Pancreas (tissue), 10 donors: ENCODE measurements around the gene CDH13. TPM values are rescaled to one million over a fixed set of nuclear protein-coding genes. Genes with fewer than 3 reads are reported as not detected.

ENCODE experiments used
- ATAC-seq, 4 donors: fragments of 200-7000 bp; cut with Tn5 transposase; one replicate each; pipeline versions ENCODE4 v1.8.0 to v1.9.1; 2020; ENCODE audit warnings: mild to moderate bottlenecking in 4 of 4, moderate library complexity in 4 of 4
- DNase-seq, 6 donors: peaks; one replicate each; pipeline ENCODE4 v3.0.0-alpha.2; 2020
- FAIRE-seq: peaks from 2 replicates; lab custom pipeline; 2012; peaks lifted over from hg19 to GRCh38; lab: Jason Lieb, UNC
- H3K27ac ChIP-seq, 4 donors: fragments of 200-600 bp; sonication (generic); 1 replicate in 3 of 4; 2 replicates in 1 of 4; pipeline versions ENCODE4 v1.5.0 to v1.8.0; 2020
- H3K27me3 ChIP-seq, 4 donors: fragments of 200-600 bp; one replicate each; pipeline ENCODE4 v1.8.0; 2021
- H3K36me3 ChIP-seq, 3 donors: fragments of 200-600 bp; sonication (generic) in 1 of 3; one replicate each; pipeline versions ENCODE4 v1.5.0 to v1.8.0; 2020 to 2021
- H3K4me1 ChIP-seq, 3 donors: fragments of 200-600 bp; one replicate each; pipeline ENCODE4 v1.8.0; 2021
- H3K4me3 ChIP-seq, 4 donors: fragments of 200-600 bp; sonication (generic) in 2 of 4; one replicate each; pipeline versions ENCODE4 v1.5.0 to v1.8.0; 2020 to 2021
- H3K9me3 ChIP-seq, 4 donors: fragments of 200-600 bp; one replicate each; pipeline ENCODE4 v1.8.0; 2021
- WGBS, 2 donors: extraction: QIAGEN DNeasy Blood & Tissue Kit; methylation state at CpG; one replicate each; pipeline ENCODE4 v1.1.7; 2013; 5-methylcytosine and 5-hydroxymethylcytosine counted together
- intact Hi-C, 3 donors: fragments of 100-400 bp; cut with DNase I; formaldehyde crosslinking; loops; one replicate each; pipeline versions ENCODE4 v1.11.1 to v1.14.2; 2022
- polyA plus RNA-seq, 2 donors: library from polyadenylated mRNA; stranded (reverse); fragments of 200-250 nt; gene quantifications; one replicate each; pipeline ENCODE4 v1.2.3, GENCODE V29; 2013
- total RNA-seq, 6 donors: library from RNA; stranded (reverse); fragmentation: NEBNext Ultra II Directional in 4 of 6; extraction: Animal tissue kit (Norgen Biotek cat#: 25700) in 4 of 6; gene quantifications; one replicate each; pipeline versions ENCODE4 v1.2.1 to v1.2.4, GENCODE V29; 2021 to 2023
- TF ChIP-seq, protein P1 (sequence below), 4 donors: fragments of 200-600 bp; sonication (generic) in 3 of 4; IDR thresholded peaks; one replicate each; pipeline versions ENCODE4 v1.5.0 to v1.8.0; 2021; ENCODE audit warnings: antibody characterized with exemption in 4 of 4
- donor health status: healthy with polysubstance abuse.
- donor health status: DM: no; HTN: no; CAD: no; lungs with moderate emphysema.
- donor health status: DM: no; HTN: no; CAD: no.
- donor health status: control.
- donor health status: control.
- donor health status: Bipolar disorder and iron deficiency.
- donor health status: DM: yes; HTN: yes; CAD: no.
- donor health status: DM: no; HTN: no; CAD: no.
- donor health status: DM: no; HTN: no; CAD: no.
- donor health status: DM: yes; HTN: yes; CAD: no.

Gene CDH13
- total and polyA plus RNA-seq, 8 donors: 0.12 to 1.0 (median 0.37) TPM

DNA sequence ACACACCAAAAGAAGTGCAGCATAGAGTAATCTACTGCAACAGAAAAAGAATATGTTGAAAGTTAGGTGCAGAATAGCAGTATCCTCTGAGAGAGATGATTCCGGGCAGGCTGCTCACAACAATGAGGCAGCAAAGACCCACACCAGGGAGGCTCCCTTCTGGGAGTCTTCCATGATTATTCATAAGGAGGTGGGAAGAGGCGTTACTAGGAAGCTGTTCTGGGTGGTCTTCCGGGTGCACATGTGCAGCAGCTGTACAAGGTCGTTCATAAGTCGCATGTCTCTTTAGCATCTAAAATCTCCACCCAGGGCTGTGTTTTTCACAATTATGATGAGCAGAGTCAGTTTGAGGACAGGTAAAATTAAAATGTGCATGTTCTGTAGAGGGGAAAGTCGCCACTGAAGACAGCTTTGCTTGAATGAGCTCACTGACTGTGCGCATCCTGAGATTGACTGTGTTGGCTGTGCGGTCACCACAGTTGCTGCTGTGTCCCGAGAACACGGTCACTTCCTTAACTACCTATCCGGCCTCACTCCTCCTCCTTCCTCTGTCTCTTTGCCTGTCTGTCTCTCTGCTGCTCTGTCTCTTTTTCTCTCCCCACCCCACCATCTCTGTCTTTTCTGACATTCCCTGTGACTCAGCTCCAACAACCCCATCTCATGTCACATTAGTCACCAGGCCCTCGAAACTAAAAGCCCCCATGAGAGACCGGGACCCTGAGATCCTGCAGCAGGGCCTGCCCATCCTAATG is 1055.5 kb downstream of the CDH13 start:
- FAIRE-seq (no peak), ATAC-seq (no peak), DNase-seq (no peak)
- Histone ChIP-seq H3K9me3 (no peaks in the 10 kb centered on the region), H3K27me3 (peaks cover 0 to 3% (median 0%) of the 10 kb centered on the region in 4 donors), H3K4me1 (no peaks in the 10 kb centered on the region), H3K27ac (no peak overlapping the region), H3K4me3 (no peak overlapping the region), H3K36me3 (no peaks in the 10 kb centered on the region)
- WGBS, 2 donors: 46 to 50% methylated on average over 13 of the region's 13 CpGs
- TF ChIP-seq, protein P1, sequence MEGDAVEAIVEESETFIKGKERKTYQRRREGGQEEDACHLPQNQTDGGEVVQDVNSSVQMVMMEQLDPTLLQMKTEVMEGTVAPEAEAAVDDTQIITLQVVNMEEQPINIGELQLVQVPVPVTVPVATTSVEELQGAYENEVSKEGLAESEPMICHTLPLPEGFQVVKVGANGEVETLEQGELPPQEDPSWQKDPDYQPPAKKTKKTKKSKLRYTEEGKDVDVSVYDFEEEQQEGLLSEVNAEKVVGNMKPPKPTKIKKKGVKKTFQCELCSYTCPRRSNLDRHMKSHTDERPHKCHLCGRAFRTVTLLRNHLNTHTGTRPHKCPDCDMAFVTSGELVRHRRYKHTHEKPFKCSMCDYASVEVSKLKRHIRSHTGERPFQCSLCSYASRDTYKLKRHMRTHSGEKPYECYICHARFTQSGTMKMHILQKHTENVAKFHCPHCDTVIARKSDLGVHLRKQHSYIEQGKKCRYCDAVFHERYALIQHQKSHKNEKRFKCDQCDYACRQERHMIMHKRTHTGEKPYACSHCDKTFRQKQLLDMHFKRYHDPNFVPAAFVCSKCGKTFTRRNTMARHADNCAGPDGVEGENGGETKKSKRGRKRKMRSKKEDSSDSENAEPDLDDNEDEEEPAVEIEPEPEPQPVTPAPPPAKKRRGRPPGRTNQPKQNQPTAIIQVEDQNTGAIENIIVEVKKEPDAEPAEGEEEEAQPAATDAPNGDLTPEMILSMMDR (IDR thresholded peaks at IDR 0.05): no peak
- intact Hi-C loops: no loop called here

DNA sequence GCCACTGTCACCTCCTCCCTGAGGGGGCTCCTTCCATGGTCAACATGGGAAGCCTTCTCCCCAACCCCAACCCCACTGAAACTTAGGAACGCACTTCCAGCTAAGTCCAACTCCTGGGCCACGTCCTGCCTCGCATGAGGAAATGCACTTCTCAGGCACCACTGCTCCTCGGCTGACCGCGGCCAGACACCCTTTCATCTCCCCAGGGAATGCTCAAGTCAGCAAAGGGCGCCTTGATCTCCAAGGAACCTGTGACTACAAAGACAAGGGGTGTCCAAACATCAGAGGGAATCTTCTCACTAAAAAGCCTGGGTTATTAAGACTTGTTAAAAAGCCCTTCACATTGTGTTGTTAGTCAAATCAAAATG is 1056.1 kb downstream of the CDH13 start:
- no peak overlapping the region for H3K4me3 ChIP-seq
- no peaks in the 10 kb centered on the region for H3K4me1 ChIP-seq
- intact Hi-C loops: no loop called here
- ATAC-seq (no peak), FAIRE-seq (no peak), DNase-seq (no peak)
- peaks cover 0 to 3% (median 0%) of the 10 kb centered on the region in 4 donors for H3K27me3 ChIP-seq
- no peaks in the 10 kb centered on the region for H3K36me3 ChIP-seq
- TF ChIP-seq, protein P1 (IDR thresholded peaks at IDR 0.05): no peak
- no peak overlapping the region for H3K27ac ChIP-seq
- H3K9me3 ChIP-seq: no peaks in the 10 kb centered on the region
- WGBS, 2 donors: 14 to 17% methylated on average over 7 of the region's 7 CpGs

DNA sequence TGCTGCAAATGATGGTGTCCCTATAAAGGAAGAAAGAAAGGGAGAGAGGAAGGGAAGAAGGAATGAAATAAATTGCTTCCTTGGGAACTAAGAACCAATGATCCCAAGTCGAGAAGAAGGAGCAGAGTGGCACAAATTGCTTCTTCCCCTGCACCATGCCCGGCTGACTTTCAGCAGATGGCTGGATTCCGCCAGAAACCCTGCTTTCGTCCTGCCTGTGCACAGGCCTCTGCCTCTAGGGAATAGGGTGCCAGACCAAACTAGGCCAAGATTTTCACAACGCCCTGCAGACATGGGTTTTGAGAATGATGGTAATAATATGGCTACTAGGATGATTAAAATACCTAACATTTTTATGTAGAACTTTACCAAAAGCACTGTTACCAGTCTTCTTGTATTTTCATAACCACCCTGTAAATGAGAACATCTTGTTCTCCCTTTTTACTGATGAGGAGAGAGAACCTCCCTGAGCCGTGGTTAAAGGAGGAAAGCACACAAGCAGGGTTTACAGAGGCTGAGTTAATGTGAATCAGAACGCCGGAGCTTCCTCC is 1058.9 kb downstream of the CDH13 start:
- H3K4me1 ChIP-seq: no peaks in the 10 kb centered on the region
- H3K9me3 ChIP-seq: no peaks in the 10 kb centered on the region
- H3K36me3 ChIP-seq: no peaks in the 10 kb centered on the region
- H3K27ac ChIP-seq: no peak overlapping the region
- intact Hi-C loops: no loop called here
- 61 to 65% methylated on average over 8 of the region's 8 CpGs for WGBS, 2 donors
- TF ChIP-seq, protein P1 (IDR thresholded peaks at IDR 0.05): no peak
- no peaks in the 10 kb centered on the region for H3K27me3 ChIP-seq
- DNase-seq (no peak), FAIRE-seq (no peak), ATAC-seq (no peak)
- H3K4me3 ChIP-seq: no peak overlapping the region

DNA sequence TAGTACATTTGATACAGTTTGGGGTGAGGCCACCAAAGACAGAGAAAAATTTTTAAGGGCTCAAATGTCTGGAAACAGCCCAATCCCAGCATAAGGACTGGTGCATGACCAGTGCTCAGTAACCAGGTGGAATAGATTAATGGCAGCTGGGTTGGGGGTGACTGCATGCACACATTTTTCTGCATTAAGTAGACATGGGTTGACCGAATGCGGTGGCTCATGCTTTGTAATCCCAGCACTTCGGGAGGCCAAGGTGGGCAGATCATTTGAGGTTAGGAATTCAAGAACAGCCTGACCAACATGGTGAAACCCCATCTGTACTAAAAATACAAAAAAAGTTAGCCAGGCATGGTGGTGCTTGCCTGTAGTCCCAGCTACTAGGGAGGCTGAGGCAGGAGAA is 1060.0 kb downstream of the CDH13 start:
- Histone ChIP-seq H3K9me3 (no peaks in the 10 kb centered on the region), H3K36me3 (no peaks in the 10 kb centered on the region), H3K27ac (no peak overlapping the region), H3K27me3 (no peaks in the 10 kb centered on the region), H3K4me1 (no peaks in the 10 kb centered on the region), H3K4me3 (no peak overlapping the region)
- TF ChIP-seq, protein P1 (IDR thresholded peaks at IDR 0.05): no peak
- FAIRE-seq: no peak
- 78 to 83% methylated on average over 3 of the region's 3 CpGs for WGBS, 2 donors
- DNase-seq: no peak
- intact Hi-C loops: no loop called here
- no peak for ATAC-seq

DNA sequence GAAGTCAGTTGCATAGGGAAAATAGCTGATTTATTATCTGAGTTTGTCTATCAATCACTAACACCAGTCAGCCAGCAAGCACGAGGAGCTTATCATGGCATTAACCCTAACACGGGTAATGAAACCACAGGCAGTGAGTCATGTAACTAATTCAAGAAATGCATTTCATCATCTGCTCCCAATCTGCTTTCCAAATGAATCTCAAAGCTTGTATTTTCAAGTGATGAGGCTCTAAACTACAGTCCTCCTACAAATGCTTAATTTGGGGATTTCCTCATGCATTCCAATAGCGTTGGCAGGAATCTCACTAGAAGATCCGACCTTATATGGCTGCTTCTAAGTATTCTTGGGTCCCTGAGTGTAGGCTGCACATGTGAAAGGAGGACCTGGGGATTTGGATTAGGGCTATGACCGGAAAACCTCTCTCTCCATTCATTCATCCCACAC is 1062.6 kb downstream of the CDH13 start:
- H3K36me3 ChIP-seq: no peaks in the 10 kb centered on the region
- ATAC-seq (peak in 3 of 4 donors; percentile 19 to 66 (median 42)), DNase-seq (no peak), FAIRE-seq (no peak)
- peaks cover 0 to 7% (median 1%) of the 10 kb centered on the region in 4 donors for H3K27me3 ChIP-seq
- 24 to 31% methylated on average over 5 of the region's 5 CpGs for WGBS, 2 donors
- intact Hi-C loops: no loop called here
- H3K4me3 ChIP-seq: no peak overlapping the region
- TF ChIP-seq, protein P1 (IDR thresholded peaks at IDR 0.05): no peak
- no peak overlapping the region for H3K27ac ChIP-seq
- no peaks in the 10 kb centered on the region for H3K9me3 ChIP-seq
- H3K4me1 ChIP-seq: no peaks in the 10 kb centered on the region
